Large intestine (tissue), 12 donors: ENCODE measurements around the gene KCNK7. TPM values are rescaled to one million over a fixed set of nuclear protein-coding genes. Genes with fewer than 3 reads are reported as not detected.
"Not testable (repeated sequence)": the region's sequence is repeated elsewhere in the genome, so short reads cannot be mapped to it uniquely, and the experiment has no call there.

Experiments
- DNase-seq, 2 donors: peaks; one replicate each; pipeline versions ENCODE4 v3.0.0 to v3.0.0-alpha.2; 2013
- H3K27ac ChIP-seq: one replicate; pipeline ENCODE4 v1.5.1; 2013; ENCODE audit warnings: low read length
- H3K27me3 ChIP-seq: 2 replicates; pipeline ENCODE4 v1.6.1; 2013; ENCODE audit warnings: low read length; ENCODE audit not compliant: control insufficient read depth, insufficient read depth
- H3K36me3 ChIP-seq: 2 replicates; pipeline ENCODE4 v1.6.1; 2013; ENCODE audit warnings: low read length; ENCODE audit not compliant: control insufficient read depth, insufficient read depth
- H3K4me1 ChIP-seq: one replicate; pipeline ENCODE4 v1.6.1; 2013; ENCODE audit warnings: low read length; ENCODE audit not compliant: control insufficient read depth, insufficient read depth
- H3K4me3 ChIP-seq: one replicate; pipeline ENCODE4 v1.5.1; 2013; ENCODE audit warnings: low read length
- H3K9me3 ChIP-seq: one replicate; pipeline ENCODE4 v1.6.1; 2013; ENCODE audit warnings: mild to moderate bottlenecking, low read depth, low read length, moderate library complexity; ENCODE audit not compliant: control insufficient read depth
- WGBS: methylation state at CpG from one replicate; pipeline ENCODE4 v1.1.5; 2013; ENCODE audit warnings: low lambda C conversion rate; ENCODE audit not compliant: insufficient coverage; 5-methylcytosine and 5-hydroxymethylcytosine counted together
- long read RNA-seq, 11 donors: transcript quantifications; one replicate each; lab custom pipeline, GENCODE V29; 2026
- polyA plus RNA-seq: library from polyadenylated mRNA; unstranded; fragments of 120-200 nt; gene quantifications from one replicate; pipeline ENCODE4 v1.2.1, GENCODE V29; 2013

Gene KCNK7, protein sequence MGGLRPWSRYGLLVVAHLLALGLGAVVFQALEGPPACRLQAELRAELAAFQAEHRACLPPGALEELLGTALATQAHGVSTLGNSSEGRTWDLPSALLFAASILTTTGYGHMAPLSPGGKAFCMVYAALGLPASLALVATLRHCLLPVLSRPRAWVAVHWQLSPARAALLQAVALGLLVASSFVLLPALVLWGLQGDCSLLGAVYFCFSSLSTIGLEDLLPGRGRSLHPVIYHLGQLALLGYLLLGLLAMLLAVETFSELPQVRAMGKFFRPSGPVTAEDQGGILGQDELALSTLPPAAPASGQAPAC
- polyA plus RNA-seq = 0.49 TPM
- long read RNA-seq, donor 1 = 0 reads
- long read RNA-seq, donor 2 = 0 reads
- long read RNA-seq, donor 3 = 0 reads
- long read RNA-seq, donor 4 = 0 reads
- long read RNA-seq, donor 5 = 0 reads
- long read RNA-seq, donor 6 = 0 reads
- long read RNA-seq, donor 7 = 0 reads
- long read RNA-seq, donor 8 = 0 reads
- long read RNA-seq, donor 9 = 0 reads
- long read RNA-seq, donor 10 = 0 reads
- long read RNA-seq, donor 11 = 0 reads

DNA sequence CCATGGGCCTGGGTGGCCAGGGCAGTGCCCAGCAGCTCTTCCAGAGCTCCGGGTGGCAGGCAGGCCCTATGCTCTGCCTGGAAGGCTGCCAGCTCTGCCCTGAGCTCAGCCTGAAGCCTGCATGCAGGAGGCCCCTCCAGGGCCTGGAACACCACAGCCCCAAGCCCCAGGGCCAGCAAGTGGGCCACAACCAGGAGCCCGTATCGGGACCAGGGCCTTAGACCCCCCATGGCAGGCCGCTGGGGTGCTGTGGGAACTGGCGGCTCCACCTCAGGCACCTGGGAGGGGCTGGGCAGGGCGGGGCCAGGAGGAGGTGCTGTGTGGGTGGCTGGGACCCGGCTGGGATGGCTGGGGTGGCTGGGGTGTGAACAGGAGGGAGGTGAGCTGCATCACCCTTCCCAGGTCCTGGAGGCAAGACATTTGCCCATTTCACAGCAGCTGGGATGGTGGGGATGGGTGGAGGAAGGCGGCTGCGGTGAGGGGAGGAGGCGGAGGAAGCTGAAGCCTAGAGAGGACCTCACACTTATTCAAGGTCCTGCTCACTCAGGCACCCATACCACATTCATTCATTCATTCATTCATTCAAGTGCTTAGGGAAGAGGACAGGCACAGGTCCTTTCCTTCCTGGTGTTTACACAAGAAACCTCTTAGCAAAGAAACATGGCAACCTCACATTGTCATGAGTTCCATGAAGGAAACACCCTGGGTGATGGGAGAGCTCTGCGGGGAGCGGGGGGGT, at the start of gene KCNK7:
Gene KCNK7, minus strand, starts transcription at position 258 of the 739 bp plus-strand sequence. Its CDS starts 28 bp downstream, at position 230.
- H3K36me3 ChIP-seq = peaks cover 36% of the 10 kb centered on the region
- no peak within 1 kb of the TSS for H3K27ac ChIP-seq
- peaks cover 3% of the 10 kb centered on the region for H3K27me3 ChIP-seq
- H3K4me1 ChIP-seq = peaks cover 8% of the 10 kb centered on the region
- no peak within 1 kb of the TSS for H3K4me3 ChIP-seq
- no CpG with 5 or more reads among the region's 12 CpGs for WGBS
- no peak for DNase-seq
- H3K9me3 ChIP-seq = peaks cover 4% of the 10 kb centered on the region

DNA sequence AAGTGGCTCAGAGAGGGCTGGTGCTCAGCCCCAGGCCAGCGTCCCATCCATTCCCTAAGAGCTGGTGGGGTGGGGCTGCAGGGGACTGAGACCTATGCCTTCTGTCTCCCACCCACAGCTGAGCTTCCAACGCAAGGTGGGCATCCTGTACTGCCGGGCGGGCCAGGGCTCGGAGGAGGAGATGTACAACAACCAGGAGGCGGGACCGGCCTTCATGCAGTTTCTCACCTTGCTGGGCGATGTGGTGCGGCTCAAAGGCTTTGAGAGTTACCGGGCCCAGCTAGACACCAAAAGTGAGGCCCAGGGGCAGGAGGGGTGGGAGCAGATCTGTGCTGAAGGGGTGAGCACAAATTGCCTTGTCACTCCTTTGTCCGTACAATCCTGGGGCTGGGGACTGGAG, 49.2 kb upstream of the KCNK7 start:
- WGBS = no CpG with 5 or more reads among the region's 11 CpGs

DNA sequence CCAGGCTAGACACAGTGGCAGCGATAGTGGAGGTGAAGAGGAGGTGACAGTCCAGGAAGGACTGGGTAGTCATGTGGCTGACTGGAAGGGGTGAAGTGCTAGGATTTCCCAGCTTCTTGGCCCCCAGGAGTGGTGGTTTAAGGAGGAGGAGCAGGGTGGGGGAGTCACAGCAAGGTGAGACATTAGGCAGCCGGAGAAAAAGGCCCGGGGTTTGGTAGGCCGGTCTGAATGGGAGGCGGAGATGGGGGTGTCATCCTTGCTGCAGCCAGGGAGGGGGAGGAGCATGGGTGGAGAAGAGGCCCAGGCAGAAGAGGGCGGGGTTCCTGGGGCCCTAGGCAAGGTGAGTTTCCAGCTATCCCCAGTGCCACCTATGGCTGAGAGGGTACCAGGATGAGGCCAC, 48.4 kb upstream of the KCNK7 start:
- Histone ChIP-seq H3K9me3 (peaks cover 15% of the 10 kb centered on the region), H3K4me3 (no peak overlapping the region), H3K36me3 (peaks cover 4% of the 10 kb centered on the region), H3K4me1 (peaks cover 28% of the 10 kb centered on the region), H3K27me3 (peaks cover 9% of the 10 kb centered on the region), H3K27ac (no peak overlapping the region)
- peak; percentile 61 to 68 for DNase-seq
- WGBS = no CpG with 5 or more reads among the region's 6 CpGs

More for the DNA sequence above, 49.2 kb upstream of the KCNK7 start:
- no peak overlapping the region for H3K27ac ChIP-seq
- DNase-seq = no peak
- H3K4me3 ChIP-seq = no peak overlapping the region
- peaks cover 28% of the 10 kb centered on the region for H3K4me1 ChIP-seq
- H3K9me3 ChIP-seq = peaks cover 15% of the 10 kb centered on the region
- peaks cover 11% of the 10 kb centered on the region for H3K36me3 ChIP-seq
- peaks cover 9% of the 10 kb centered on the region for H3K27me3 ChIP-seq

DNA sequence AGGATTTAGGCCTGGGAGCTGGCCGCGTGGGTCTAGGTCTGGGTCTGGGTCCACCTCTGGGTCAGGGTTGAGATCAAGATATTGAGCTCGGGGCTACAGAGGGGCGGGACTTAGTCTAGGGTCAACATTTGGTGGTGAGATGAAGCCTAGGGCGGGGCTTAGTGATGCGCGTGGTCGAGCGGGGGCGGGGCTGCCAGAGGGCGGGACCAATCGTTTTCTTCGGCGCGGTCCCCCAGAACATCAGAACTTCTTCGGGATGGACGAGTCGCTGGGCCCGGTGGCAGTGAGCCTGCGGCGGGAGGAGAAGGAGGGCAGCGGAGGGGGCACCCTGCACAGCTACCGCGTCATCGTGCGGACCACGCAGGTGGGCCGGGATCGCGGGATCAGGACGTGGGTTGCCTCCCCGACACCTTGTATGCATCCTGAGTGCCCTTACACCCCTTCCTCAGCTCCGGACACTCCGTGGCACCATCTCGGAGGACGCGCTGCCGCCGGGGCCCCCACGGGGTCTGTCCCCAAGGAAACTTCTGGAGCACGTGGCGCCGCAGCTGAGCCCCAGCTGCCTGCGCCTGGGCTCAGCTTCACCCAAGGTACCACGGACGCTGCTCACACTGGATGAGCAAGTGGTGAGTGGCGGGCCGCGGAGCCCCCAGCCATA, 46.5 kb upstream of the KCNK7 start:
- H3K27ac ChIP-seq = no peak overlapping the region
- no peak overlapping the region for H3K4me3 ChIP-seq
- H3K36me3 ChIP-seq = peaks cover 3% of the 10 kb centered on the region
- DNase-seq = no peak
- peaks cover 9% of the 10 kb centered on the region for H3K27me3 ChIP-seq
- peaks cover 15% of the 10 kb centered on the region for H3K9me3 ChIP-seq
- peaks cover 37% of the 10 kb centered on the region for H3K4me1 ChIP-seq
- no CpG with 5 or more reads among the region's 49 CpGs for WGBS

DNA sequence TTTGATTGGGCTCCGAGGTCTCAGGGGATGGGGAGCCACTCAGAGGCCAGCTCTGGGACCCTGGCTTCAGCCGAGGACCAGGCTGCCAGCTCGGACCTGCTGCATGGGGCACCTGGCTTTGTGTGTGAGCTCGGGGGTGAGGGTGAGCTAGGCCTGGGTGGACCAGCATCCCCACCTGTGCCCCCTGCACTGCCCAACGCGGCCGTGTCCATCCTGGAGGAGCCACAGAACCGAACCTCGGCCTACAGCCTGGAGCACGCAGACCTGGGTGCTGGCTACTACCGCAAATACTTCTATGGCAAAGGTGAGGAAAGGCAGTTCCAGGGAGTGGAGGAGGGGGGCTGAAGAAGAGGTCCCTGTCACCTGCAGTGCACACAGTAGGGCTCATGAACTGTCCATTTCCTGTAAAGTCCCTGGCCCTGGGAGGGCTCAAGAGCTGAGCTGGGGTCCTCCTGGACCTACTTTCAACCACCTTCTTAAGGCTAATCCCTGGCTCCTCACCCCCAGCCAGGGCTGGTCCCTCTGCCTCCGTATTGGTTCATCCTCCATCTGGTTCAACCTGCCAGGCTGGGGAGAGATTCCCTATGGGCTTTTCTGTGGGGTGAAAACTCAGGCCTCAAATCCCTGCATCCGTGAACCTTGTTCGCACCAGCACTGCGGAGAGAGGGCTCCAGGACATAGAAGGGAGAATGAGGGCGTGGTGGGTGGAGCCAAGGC, 45.9 kb upstream of the KCNK7 start:
- no peak overlapping the region for H3K4me3 ChIP-seq
- H3K36me3 ChIP-seq = peaks cover 10% of the 10 kb centered on the region
- H3K27ac ChIP-seq = no peak overlapping the region
- WGBS = no CpG with 5 or more reads among the region's 16 CpGs
- peaks cover 9% of the 10 kb centered on the region for H3K9me3 ChIP-seq
- DNase-seq = no peak
- H3K4me1 ChIP-seq = peaks cover 34% of the 10 kb centered on the region
- H3K27me3 ChIP-seq = peaks cover 9% of the 10 kb centered on the region

DNA sequence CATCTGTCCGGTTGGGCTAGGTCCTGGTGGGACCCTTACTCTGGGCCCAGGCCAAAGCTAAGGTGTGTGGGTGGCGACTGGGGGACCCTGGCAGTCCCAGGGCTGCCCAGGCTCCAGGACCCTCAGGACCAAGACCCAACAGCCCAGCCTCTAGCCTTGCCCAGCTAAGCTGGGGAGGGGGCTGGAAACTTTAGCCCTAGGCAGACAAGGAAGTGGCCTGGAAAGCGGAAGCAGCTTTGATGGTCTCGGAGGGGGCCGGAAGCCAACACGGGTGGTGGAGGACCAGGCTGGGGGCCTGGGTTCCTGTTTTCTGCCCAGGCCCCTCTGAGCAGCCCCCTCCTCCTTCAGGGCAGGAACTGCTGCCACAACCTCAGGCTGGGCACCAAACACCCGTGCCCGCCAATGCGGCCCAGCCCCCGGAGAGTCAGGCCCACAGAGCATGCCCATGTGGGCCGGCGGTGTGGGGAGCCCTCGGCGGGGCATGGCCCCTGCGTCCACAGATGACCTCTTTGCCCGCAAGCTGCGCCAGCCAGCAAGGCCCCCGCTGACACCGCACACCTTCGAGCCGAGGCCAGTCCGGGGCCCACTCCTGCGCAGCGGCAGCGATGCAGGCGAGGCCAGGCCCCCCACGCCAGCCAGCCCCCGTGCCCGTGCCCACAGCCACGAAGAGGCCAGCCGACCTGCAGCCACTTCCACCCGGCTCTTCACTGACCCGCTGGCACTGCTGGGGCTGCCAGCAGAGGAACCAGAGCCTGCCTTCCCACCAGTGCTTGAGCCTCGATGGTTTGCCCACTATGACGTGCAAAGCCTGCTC, 45.1 kb upstream of the KCNK7 start:
- Histone ChIP-seq H3K4me1 (peaks cover 34% of the 10 kb centered on the region), H3K27me3 (peaks cover 9% of the 10 kb centered on the region), H3K4me3 (no peak overlapping the region), H3K36me3 (peaks cover 17% of the 10 kb centered on the region), H3K27ac (no peak overlapping the region), H3K9me3 (peaks cover 5% of the 10 kb centered on the region)
- no CpG with 5 or more reads among the region's 35 CpGs for WGBS
- DNase-seq = no peak

DNA sequence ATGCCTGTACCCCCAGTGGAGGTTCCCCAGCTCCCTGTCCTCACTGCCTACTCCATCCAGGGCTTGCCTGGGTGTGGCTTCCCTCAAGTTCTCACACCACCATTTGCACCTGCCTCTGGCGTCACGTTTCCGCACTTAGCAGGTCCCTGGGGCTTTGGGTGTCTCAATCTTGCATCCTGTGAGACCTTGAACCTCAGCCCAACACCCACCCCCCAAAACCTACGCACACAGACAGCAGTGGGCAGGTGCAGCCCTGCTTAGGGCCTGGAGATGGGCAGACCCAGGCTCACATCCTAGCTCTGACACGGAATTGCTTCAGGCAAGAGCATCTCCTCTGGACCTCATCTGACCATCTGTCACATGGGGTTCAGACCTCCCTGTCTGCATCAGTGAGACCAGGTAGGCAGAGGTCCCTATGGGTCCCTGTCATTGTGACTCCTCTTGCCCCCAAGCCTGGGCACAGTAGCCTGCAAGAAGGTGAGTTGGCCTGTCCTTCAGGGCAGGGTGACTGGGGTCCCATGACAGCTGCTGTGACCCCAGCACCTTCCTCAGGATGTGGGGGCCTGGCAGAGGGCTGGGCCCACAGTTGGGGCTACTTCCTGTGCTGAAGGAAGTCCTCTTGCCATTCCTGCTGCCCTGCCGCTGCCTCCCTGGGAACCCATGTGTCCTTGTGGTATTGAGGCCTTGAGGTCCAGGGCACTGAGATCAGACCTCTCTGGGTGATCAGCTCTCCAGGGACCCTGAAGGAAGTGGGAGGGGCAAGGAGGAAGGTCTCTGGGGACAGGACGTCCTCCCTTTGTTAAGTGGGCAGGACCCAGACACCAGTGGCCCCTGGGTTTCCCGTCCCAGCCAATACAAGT, 44.3 kb upstream of the KCNK7 start:
- H3K27me3 ChIP-seq = peaks cover 9% of the 10 kb centered on the region
- DNase-seq = no peak
- H3K27ac ChIP-seq = no peak overlapping the region
- WGBS = no CpG with 5 or more reads among the region's 8 CpGs
- peaks cover 5% of the 10 kb centered on the region for H3K9me3 ChIP-seq
- H3K4me3 ChIP-seq = no peak overlapping the region
- H3K36me3 ChIP-seq = peaks cover 26% of the 10 kb centered on the region
- peaks cover 32% of the 10 kb centered on the region for H3K4me1 ChIP-seq

DNA sequence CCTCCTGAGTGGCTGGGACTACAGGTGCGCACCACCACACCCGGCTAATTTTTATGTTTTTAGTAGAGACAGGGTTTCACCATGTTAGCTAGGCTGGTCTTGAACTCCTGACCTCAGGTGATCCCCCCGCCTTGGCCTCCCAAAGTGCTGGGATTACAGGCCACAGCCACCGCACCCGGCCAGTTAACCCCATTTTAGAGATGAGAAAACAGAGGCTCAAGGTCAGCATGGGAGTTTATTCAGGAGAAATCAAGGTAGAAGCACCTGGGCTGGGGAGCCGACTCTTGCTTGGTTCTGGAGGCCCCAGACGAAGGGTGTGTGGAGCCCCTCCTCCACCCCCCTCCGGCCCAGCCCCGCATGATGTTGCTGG, 43.6 kb upstream of the KCNK7 start:
- not testable (repeated sequence) for H3K27ac ChIP-seq, H3K4me3 ChIP-seq, H3K9me3 ChIP-seq, H3K27me3 ChIP-seq, DNase-seq
- Histone ChIP-seq H3K36me3 (peaks cover 32% of the 10 kb centered on the region), H3K4me1 (peaks cover 26% of the 10 kb centered on the region)
- no CpG with 5 or more reads among the region's 9 CpGs for WGBS
